Mononuclear cell (primary cell): Measurements from ENCODE around the gene DLG2. TPM values are rescaled to one million over a fixed set of nuclear protein-coding genes. Genes with fewer than 3 reads are reported as not detected.
"Not testable (repeated sequence)": the region's sequence is repeated elsewhere in the genome, so short reads cannot be mapped to it uniquely, and the experiment has no call there.

ENCODE experiments used
- H3K27me3 ChIP-seq: 2 replicates; pipeline ENCODE4 v1.6.0; 2011; ENCODE audit warnings: low read length, control low read depth; ENCODE audit not compliant: insufficient read depth
- H3K4me1 ChIP-seq: 2 replicates; pipeline ENCODE4 v1.5.1; 2011; ENCODE audit warnings: mild to moderate bottlenecking, low read length, control low read depth; ENCODE audit not compliant: insufficient read depth
- H3K4me3 ChIP-seq: 2 replicates; pipeline ENCODE4 v1.5.1; 2011; ENCODE audit warnings: mild to moderate bottlenecking, low read length, moderate library complexity
- H3K9me3 ChIP-seq: 2 replicates; pipeline ENCODE4 v1.5.1; 2011; ENCODE audit warnings: low read depth, mild to moderate bottlenecking, control low read depth, low read length
- total RNA-seq: library from RNA; depleted of rRNA; stranded (reverse); fragments of >200 nt; gene quantifications from one replicate; pipeline ENCODE4 v1.2.3, GENCODE V29; 2012

Gene DLG2
- total RNA-seq, 1 donor, result 1.6 TPM

GRCh38 chr11:85475660-85476517 is 151.3 kb downstream of the DLG2 start:
- peaks cover 7% of the 10 kb centered on the region for H3K9me3 ChIP-seq
- no peaks in the 10 kb centered on the region for H3K4me1 ChIP-seq
- H3K4me3 ChIP-seq, result no peak overlapping the region
- no peaks in the 10 kb centered on the region for H3K27me3 ChIP-seq

DNA sequence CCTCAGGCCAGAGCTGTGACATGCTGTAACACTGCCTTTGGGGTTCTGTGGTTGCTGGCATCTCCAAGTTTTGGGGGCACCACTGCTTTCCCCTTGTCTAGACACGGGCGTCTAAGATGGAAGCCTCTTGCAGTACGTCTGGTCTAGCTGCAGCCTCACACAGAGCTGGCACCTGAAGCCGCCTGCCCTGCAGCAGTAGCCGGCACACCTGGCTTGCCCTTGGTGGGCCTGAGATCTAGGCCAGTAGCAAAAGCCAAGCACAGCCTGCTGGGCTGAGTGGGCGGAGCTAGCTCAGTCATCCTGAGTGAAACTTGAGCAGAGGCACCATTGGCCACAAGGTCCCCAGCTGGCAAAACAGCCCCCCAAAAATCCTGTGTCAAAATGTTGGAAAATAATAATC is 154.2 kb downstream of the DLG2 start:
- no peaks in the 10 kb centered on the region for H3K4me1 ChIP-seq
- peaks cover 10% of the 10 kb centered on the region for H3K9me3 ChIP-seq
- H3K4me3 ChIP-seq, result no peak overlapping the region
- H3K27me3 ChIP-seq, result no peaks in the 10 kb centered on the region

GRCh38 chr11:85464283-85464682 is 162.9 kb downstream of the DLG2 start:
- Histone ChIP-seq H3K4me1 (no peaks in the 10 kb centered on the region), H3K27me3 (no peaks in the 10 kb centered on the region), H3K9me3 (no peaks in the 10 kb centered on the region), H3K4me3 (no peak overlapping the region)

GRCh38 chr11:85459304-85459703 is 167.8 kb downstream of the DLG2 start:
- H3K27me3 ChIP-seq, result no peaks in the 10 kb centered on the region
- H3K9me3 ChIP-seq, result peaks cover 35% of the 10 kb centered on the region
- H3K4me3 ChIP-seq, result no peak overlapping the region
- no peaks in the 10 kb centered on the region for H3K4me1 ChIP-seq

DNA sequence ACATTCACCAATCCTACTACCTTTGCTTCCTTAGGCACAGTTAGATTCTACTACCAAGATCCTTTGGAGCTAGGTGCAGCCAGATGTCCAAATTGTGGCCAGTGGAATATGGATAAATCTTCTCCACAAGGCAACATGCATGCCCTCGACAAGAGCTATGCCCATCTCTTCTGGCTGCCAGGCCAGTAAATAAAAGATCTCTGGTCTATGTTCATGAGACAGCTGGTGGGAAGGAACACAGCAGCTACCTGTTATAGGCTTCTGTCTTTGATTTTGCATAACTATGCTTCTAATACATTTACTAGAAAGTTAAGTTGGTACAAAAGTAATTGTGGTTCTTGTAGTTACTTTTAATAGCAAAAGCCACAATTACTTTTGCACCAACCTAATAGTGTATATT is 182.7 kb downstream of the DLG2 start:
- no peaks in the 10 kb centered on the region for H3K9me3 ChIP-seq
- no peaks in the 10 kb centered on the region for H3K27me3 ChIP-seq
- H3K4me3 ChIP-seq, result no peak overlapping the region
- no peaks in the 10 kb centered on the region for H3K4me1 ChIP-seq

- Histone ChIP-seq H3K27me3 (no peaks in the 10 kb centered on the region), H3K4me1 (no peaks in the 10 kb centered on the region), H3K4me3 (no peak overlapping the region), H3K9me3 (no peaks in the 10 kb centered on the region)
Measured at GRCh38 chr11:85440273-85440672, 186.9 kb downstream of the DLG2 start.

GRCh38 chr11:85438328-85438727 is 188.8 kb downstream of the DLG2 start:
- no peaks in the 10 kb centered on the region for H3K27me3 ChIP-seq
- peaks cover 7% of the 10 kb centered on the region for H3K9me3 ChIP-seq
- no peaks in the 10 kb centered on the region for H3K4me1 ChIP-seq
- no peak overlapping the region for H3K4me3 ChIP-seq

- no peak overlapping the region for H3K4me3 ChIP-seq
- no peaks in the 10 kb centered on the region for H3K4me1 ChIP-seq
- H3K27me3 ChIP-seq, result no peaks in the 10 kb centered on the region
- H3K9me3 ChIP-seq, result peaks cover 14% of the 10 kb centered on the region
Measured at GRCh38 chr11:85431319-85431718, 195.8 kb downstream of the DLG2 start.

GRCh38 chr11:85423794-85424193 is 203.3 kb downstream of the DLG2 start:
- Histone ChIP-seq H3K27me3 (no peaks in the 10 kb centered on the region), H3K4me1 (no peaks in the 10 kb centered on the region), H3K9me3 (no peaks in the 10 kb centered on the region), H3K4me3 (no peak overlapping the region)

DNA sequence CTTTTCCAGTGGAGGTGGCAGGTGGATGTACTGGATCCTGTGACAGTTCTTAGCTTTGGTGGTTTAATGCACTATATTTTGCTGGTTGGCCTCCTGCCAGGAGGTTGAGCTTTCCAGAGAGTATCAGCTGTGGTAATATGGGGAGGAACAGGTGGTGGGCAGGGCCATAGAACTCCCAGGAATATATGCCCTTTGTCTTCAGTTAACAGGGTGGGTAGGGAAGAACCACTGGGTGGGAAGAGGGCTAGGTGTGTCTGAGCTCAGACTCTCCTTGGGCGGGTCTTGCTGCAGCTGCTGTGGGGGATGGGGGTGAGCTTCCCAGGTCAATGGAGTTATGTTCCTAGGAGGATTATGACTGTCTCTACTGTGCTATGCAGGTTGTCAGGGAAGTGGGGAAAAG is 203.8 kb downstream of the DLG2 start:
- Histone ChIP-seq H3K9me3 (no peaks in the 10 kb centered on the region), H3K27me3 (no peaks in the 10 kb centered on the region), H3K4me1 (no peaks in the 10 kb centered on the region), H3K4me3 (no peak overlapping the region)

- Histone ChIP-seq H3K4me1 (no peaks in the 10 kb centered on the region), H3K4me3 (no peak overlapping the region), H3K27me3 (no peaks in the 10 kb centered on the region), H3K9me3 (no peaks in the 10 kb centered on the region)
Measured at GRCh38 chr11:85414175-85414574, 213.0 kb downstream of the DLG2 start.

GRCh38 chr11:85407648-85408047 is 219.5 kb downstream of the DLG2 start:
- Histone ChIP-seq H3K4me1 (no peaks in the 10 kb centered on the region), H3K27me3 (no peaks in the 10 kb centered on the region), H3K4me3 (no peak overlapping the region), H3K9me3 (no peaks in the 10 kb centered on the region)

DNA sequence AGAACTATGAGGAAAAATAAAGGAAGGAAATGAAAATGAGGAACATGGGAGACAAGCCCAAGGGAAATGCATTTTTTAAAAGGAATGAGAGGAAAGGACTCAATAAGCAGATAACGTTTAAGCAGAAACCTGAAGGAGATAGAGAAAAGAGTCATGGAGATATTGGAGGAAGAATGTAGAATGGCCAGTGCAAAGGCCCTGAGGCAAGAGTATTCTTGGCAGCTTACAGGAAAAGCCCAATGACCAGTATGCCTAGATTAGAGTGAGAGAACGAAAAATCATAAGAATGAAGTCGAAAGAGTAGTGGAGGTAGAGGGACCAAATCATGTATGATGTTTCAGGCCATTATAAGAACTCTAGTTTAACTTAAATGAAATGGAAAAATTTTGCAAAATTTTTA is 220.3 kb downstream of the DLG2 start:
- no peaks in the 10 kb centered on the region for H3K4me1 ChIP-seq
- H3K9me3 ChIP-seq, result no peaks in the 10 kb centered on the region
- no peak overlapping the region for H3K4me3 ChIP-seq
- H3K27me3 ChIP-seq, result no peaks in the 10 kb centered on the region

- H3K4me3 ChIP-seq, result no peak overlapping the region
- H3K9me3 ChIP-seq, result no peaks in the 10 kb centered on the region
- H3K4me1 ChIP-seq, result no peaks in the 10 kb centered on the region
- no peaks in the 10 kb centered on the region for H3K27me3 ChIP-seq
Measured at GRCh38 chr11:85406316-85406715, 220.8 kb downstream of the DLG2 start.

DNA sequence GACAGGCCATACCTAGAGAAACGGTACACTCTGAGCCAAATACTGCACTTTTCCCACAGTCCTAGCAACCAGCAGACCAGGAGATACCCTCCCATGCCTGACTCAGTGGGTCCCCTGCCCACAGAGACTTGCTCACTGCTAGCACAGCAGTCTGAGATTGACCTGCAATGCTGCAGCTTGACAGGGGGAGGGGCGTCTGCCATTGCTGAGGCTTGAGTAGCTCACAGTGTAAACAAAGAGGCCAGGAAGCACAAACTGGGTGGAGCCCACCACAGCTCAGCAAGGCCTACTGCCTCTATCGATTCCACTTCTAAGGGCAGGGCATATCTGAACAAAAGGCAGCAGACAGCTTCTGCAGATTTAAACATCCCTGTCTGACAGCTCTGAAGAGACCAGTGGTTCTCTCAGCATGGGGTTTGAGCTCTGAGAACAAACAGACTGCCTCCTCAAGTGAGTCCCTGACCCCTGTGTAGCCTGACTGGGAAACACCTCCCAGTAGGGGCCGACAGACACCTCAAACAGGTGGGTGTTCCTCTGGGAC is 231.6 kb downstream of the DLG2 start:
- not testable (repeated sequence) for H3K27me3 ChIP-seq, H3K9me3 ChIP-seq, H3K4me1 ChIP-seq, H3K4me3 ChIP-seq

- Histone ChIP-seq H3K9me3 (peaks cover 4% of the 10 kb centered on the region), H3K4me1 (no peaks in the 10 kb centered on the region), H3K4me3 (no peak overlapping the region), H3K27me3 (no peaks in the 10 kb centered on the region)
Measured at GRCh38 chr11:85394283-85394682, 232.9 kb downstream of the DLG2 start.
